A549 treated with AZD2906 at 1 μM for 4 hours (cell line): ENCODE results near the gene GOLGB1. TPM values are rescaled to one million over a fixed set of nuclear protein-coding genes. Genes with fewer than 3 reads are reported as not detected.

ENCODE experiments used
- total RNA-seq: library from RNA; stranded (reverse); fragments of 200-300 nt; extraction: Qiagen RNA extraction; gene quantifications from 5 replicates; pipeline ENCODE4 v1.2.3, GENCODE V29; 2022

Gene GOLGB1
- 14.1 to 18.2 TPM (median 14.6 TPM) in 5 replicates for total RNA-seq

GRCh38 chr3:121749276-121750086, at the start of gene GOLGB1:
TSS of gene GOLGB1 (minus strand) at chr3:121749741. CDS start at chr3:121730971, 18,770 bp downstream.

GRCh38 chr3:121660356-121661171, 89.0 kb downstream of the GOLGB1 start, which contains the start of gene HCLS1:
TSS of gene HCLS1 (minus strand) at chr3:121660903. CDS start at chr3:121658347, 2,556 bp downstream.

Other genes with a start within 250 kb of the GOLGB1 start
- gene POLQ, start 203.8 kb downstream of the GOLGB1 start, total RNA-seq: 5.7 to 6.8 TPM (median 6.0 TPM) in 5 replicates
- not detected in 5 replicates for gene ARGFX, start 181.8 kb downstream of the GOLGB1 start, total RNA-seq
- not detected in 5 replicates for gene FBXO40, start 156.4 kb downstream of the GOLGB1 start, total RNA-seq
- gene HCLS1, start 88.8 kb downstream of the GOLGB1 start, total RNA-seq: 0.08 to 0.18 TPM (median 0.15 TPM) in 5 replicates
- 8.4 to 10.6 TPM (median 10.2 TPM) in 5 replicates for gene IQCB1, start 85.3 kb upstream of the GOLGB1 start, total RNA-seq
- 1.7 to 2.2 TPM (median 1.7 TPM) in 5 replicates for gene EAF2, start 85.5 kb upstream of the GOLGB1 start, total RNA-seq
- 0.12 to 0.17 TPM (median 0.13 TPM) in 5 replicates for gene SLC15A2, start 144.7 kb upstream of the GOLGB1 start, total RNA-seq